Right cardiac atrium (tissue), 5 donors: ENCODE measurements around the gene NKAIN2. TPM values are rescaled to one million over a fixed set of nuclear protein-coding genes. Genes with fewer than 3 reads are reported as not detected.

Experiments
- ATAC-seq, 2 donors: fragments of 200-7000 bp; cut with Tn5 transposase; one replicate each; pipeline versions ENCODE4 v1.8.0 to v1.9.1; 2020; ENCODE audit warnings: moderate library complexity in 2 of 2, mild to moderate bottlenecking in 1 of 2
- DNase-seq, 3 donors: peaks; one replicate each; pipeline ENCODE4 v3.0.0-alpha.2; 2020
- H3K27ac ChIP-seq: one replicate; pipeline ENCODE4 v1.5.1; 2013; ENCODE audit warnings: mild to moderate bottlenecking, low read length, control low read depth, moderate library complexity
- H3K27me3 ChIP-seq: one replicate; pipeline ENCODE4 v1.6.1; 2013; ENCODE audit not compliant: control insufficient read depth, insufficient read depth
- H3K4me1 ChIP-seq: one replicate; pipeline ENCODE4 v1.6.1; 2013; ENCODE audit warnings: low read length; ENCODE audit not compliant: control insufficient read depth, insufficient read depth
- H3K4me3 ChIP-seq: one replicate; pipeline ENCODE4 v1.5.1; 2013; ENCODE audit warnings: low read length, control low read depth
- H3K9me3 ChIP-seq: one replicate; pipeline ENCODE4 v1.6.1; 2013; ENCODE audit warnings: low read length; ENCODE audit not compliant: control insufficient read depth
- WGBS: extraction: QIAGEN DNeasy Blood & Tissue Kit; methylation state at CpG from one replicate; pipeline ENCODE4 v1.1.7; 2013; 5-methylcytosine and 5-hydroxymethylcytosine counted together
- intact Hi-C, 4 donors: fragments of 100-400 bp; cut with DNase I; formaldehyde crosslinking; loops; one replicate each; pipeline versions ENCODE4 v1.11.0 to v1.14.0; 2022 to 2023
- polyA plus RNA-seq: library from polyadenylated mRNA; stranded (reverse); fragments of 200-250 nt; gene quantifications from one replicate; pipeline ENCODE4 v1.2.3, GENCODE V29; 2013
- total RNA-seq, 4 donors: library from RNA; stranded (reverse); fragmentation: NEBNext Ultra II Directional; extraction: Animal tissue kit (Norgen Biotek cat#: 25700); gene quantifications; one replicate each; pipeline ENCODE4 v1.2.1, GENCODE V29; 2021
- donor health status: healthy with polysubstance abuse.
- donor health status: DM: no; HTN: yes; CAD: no.
- donor health status: DM: no; HTN: no; CAD: no.
- donor health status: DM: no; HTN: yes; CAD: no; lungs with severe emphysema.
- donor health status: DM: yes; HTN: yes; CAD: no.

The NKAIN2 gene
- total and polyA plus RNA-seq, 5 donors, result 1.3 to 2.7 (median 1.5) TPM

GRCh38 chr6:124873066-124873410, 1069.4 kb downstream of the NKAIN2 start:
- ATAC-seq (no peak), DNase-seq (no peak)
- no peak overlapping the region for H3K4me3 ChIP-seq
- intact Hi-C loops, result loop anchor here in 1 of 4 donors (10.0 kb wide), 1 partner anchor 92 kb away; the partner anchor contains the start of gene RNF217
- 90% methylated on average over 3 of the region's 3 CpGs for WGBS
- H3K4me1 ChIP-seq, result no peaks in the 10 kb centered on the region
- H3K27me3 ChIP-seq, result no peaks in the 10 kb centered on the region
- H3K9me3 ChIP-seq, result no peaks in the 10 kb centered on the region
- no peak overlapping the region for H3K27ac ChIP-seq

Other genes starting within 250 kb of the NKAIN2 start
- gene TRDN, start 166.9 kb upstream of the NKAIN2 start, total RNA-seq, result 100 to 1,000 TPM; 261 to 360 (median 289) TPM
- gene TRDN, start 166.9 kb upstream of the NKAIN2 start, polyA plus RNA-seq, result 175 TPM